NB4 (cell line): ENCODE results near the gene NUP155.
A peak's percentile ranks its signal among the peaks of the same experiment; 100 is the strongest.
"Not testable (repeated sequence)": the region's sequence is repeated elsewhere in the genome, so short reads cannot be mapped to it uniquely, and the experiment has no call there.

ENCODE experiments used
- DNase-seq: peaks from one replicate; pipeline ENCODE4 v3.0.0; 2010; ENCODE audit warnings: low read depth
- H3K4me3 ChIP-seq: one replicate; pipeline ENCODE4 v1.5.1; 2011; ENCODE audit warnings: mild to moderate bottlenecking, low read depth, low read length, moderate library complexity
- MYC ChIP-seq: IDR thresholded peaks from 2 replicates; pipeline ENCODE4 v1.6.1; 2011; ENCODE audit warnings: low read depth, low read length
- POLR2A ChIP-seq: IDR thresholded peaks from 2 replicates; pipeline ENCODE4 v1.6.1; 2011; ENCODE audit warnings: mild to moderate bottlenecking; ENCODE audit not compliant: insufficient read length; ENCODE audit errors: extremely low read depth
- TF ChIP-seq, protein P1 (sequence below): IDR thresholded peaks from one replicate; pipeline ENCODE4 v1.5.1; 2012; ENCODE audit warnings: low read depth, low read length
- TF ChIP-seq, protein P2 (sequence below): IDR thresholded peaks from 2 replicates; pipeline ENCODE4 v1.6.1; 2011; ENCODE audit warnings: low read depth, low read length

The NUP155 gene

DNA sequence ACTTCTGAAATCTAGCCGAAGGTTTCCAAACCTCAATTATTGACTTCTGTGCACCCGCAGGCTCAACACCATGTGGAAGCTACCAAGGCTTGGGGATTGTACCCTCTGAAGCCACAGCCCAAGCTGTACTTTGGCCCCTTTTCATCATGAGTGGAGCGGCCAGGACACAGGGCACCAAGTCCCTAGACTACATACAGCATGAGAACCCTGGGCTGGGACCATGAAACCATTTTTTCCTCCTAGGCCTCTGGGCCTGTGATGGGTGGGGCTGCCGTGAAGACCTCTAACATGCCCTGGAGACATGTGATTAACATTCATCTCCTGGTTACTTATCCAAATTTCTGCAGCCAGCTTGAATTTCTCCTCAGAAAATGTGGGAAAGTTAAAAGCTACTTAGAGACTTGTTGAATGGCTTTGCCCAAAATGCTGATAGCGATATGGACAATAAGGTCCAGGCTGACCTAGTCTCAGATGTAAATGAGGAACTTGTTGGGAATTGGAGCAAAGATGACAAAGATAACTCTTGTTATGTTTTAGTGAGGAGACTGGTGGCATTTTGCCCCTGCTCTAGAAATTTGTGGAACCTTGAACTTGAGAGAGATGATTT lies 87.6 kb downstream of the NUP155 start:
- TF ChIP-seq, protein P1, sequence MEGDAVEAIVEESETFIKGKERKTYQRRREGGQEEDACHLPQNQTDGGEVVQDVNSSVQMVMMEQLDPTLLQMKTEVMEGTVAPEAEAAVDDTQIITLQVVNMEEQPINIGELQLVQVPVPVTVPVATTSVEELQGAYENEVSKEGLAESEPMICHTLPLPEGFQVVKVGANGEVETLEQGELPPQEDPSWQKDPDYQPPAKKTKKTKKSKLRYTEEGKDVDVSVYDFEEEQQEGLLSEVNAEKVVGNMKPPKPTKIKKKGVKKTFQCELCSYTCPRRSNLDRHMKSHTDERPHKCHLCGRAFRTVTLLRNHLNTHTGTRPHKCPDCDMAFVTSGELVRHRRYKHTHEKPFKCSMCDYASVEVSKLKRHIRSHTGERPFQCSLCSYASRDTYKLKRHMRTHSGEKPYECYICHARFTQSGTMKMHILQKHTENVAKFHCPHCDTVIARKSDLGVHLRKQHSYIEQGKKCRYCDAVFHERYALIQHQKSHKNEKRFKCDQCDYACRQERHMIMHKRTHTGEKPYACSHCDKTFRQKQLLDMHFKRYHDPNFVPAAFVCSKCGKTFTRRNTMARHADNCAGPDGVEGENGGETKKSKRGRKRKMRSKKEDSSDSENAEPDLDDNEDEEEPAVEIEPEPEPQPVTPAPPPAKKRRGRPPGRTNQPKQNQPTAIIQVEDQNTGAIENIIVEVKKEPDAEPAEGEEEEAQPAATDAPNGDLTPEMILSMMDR: no peak

DNA sequence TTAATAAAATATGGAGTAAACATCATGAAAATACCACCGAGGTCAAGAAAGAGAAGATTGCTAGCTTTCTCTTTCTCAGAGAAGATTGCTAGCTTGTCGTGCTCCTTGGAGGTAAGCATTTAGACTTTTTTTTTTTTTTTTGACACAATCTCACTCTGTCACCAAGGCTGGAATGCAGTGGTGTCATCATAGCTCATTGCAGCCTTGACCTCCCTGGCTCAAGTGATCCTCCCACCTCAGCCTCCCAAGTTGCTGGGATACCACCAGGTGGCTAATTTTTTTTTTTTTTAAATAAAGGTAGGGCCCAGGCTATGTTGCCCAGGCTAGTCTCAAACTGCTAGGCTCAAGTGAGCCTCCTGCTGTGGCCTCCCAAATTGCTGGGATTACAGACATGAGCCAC lies 95.4 kb downstream of the NUP155 start:
- TF ChIP-seq, protein P2, sequence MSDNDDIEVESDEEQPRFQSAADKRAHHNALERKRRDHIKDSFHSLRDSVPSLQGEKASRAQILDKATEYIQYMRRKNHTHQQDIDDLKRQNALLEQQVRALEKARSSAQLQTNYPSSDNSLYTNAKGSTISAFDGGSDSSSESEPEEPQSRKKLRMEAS: no peak
- TF ChIP-seq MYC (no peak), POLR2A (no peak)
- TF ChIP-seq, protein P1: no peak
- no peak overlapping the region for H3K4me3 ChIP-seq
- no peak for DNase-seq

More for the DNA sequence above, 87.6 kb downstream of the NUP155 start:
- no peak overlapping the region for H3K4me3 ChIP-seq
- DNase-seq: peak; percentile 15

DNA sequence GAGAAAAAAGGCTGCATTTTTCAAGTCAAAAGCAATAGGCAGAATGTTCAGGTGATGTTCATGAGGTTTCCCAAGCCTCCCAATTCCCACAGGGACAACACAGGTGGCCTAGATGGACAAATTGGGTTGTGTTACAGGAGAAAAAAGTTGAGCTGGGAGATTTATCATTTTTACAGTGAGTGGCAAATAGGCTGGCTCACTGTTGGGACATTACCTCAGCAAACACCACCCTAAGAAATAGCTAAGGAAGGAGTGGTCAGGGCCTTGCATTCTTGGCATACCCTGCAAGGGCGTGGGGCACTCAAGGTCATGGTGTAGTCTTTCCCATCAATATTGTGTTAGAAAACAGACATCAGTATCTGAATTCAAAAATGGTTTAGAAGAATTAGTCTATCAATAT lies 98.4 kb downstream of the NUP155 start:
- DNase-seq: no peak
- no peak overlapping the region for H3K4me3 ChIP-seq

DNA sequence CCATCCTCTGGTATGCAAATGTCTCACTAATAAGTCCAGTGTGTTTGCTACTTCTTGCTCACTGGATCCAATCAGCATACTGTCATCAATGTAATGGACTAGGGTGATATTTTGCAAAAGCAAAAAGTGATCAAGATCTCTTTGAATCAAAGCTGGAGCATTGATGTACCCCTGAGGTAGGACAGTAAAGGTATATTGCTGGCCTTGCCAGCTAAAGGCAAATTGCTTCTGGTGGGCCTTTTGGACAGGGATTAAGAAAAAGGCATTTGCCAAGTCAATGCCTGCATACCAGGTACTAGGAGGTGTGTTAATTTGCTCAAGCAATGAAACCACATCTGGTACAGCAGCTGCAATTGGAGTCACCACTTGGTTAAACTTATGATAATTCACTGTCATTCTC lies 102.8 kb downstream of the NUP155 start:
- DNase-seq, H3K4me3 ChIP-seq: not testable (repeated sequence)

More for the DNA sequence above, 98.4 kb downstream of the NUP155 start:
- TF ChIP-seq POLR2A (no peak), MYC (no peak)
- TF ChIP-seq, protein P2: no peak
- TF ChIP-seq, protein P1: no peak

DNA sequence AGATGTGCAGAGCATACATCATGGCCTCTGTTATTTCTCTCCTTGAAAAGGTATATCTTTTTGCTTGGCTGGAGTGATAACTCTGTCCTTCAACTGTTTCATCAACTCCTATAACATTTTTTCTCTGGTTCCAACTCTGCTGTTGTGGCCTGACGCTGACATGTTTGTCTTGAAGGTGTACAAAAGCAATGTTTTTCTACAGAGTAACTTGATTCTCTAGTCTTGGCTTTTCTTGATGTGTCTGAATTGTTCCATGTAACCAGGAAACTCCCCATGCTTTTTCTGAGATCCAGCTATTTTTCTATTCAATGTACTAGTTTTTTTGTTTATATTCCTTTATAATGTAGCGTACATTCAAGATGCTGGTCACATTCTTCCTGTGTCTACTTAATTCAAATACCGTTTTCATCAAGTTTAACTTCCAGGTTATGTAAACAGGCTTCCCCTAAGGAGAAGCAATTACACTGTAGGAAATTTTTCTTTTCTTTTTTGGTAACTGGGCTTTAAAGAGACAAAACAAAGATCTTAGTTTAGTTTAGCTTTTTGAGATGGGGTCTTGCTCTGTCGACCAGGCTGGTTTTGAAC lies 115.0 kb downstream of the NUP155 start:
- TF ChIP-seq, protein P2: no peak
- TF ChIP-seq, protein P1: no peak
- TF ChIP-seq POLR2A (no peak), MYC (no peak)
- DNase-seq: no peak
- no peak overlapping the region for H3K4me3 ChIP-seq

DNA sequence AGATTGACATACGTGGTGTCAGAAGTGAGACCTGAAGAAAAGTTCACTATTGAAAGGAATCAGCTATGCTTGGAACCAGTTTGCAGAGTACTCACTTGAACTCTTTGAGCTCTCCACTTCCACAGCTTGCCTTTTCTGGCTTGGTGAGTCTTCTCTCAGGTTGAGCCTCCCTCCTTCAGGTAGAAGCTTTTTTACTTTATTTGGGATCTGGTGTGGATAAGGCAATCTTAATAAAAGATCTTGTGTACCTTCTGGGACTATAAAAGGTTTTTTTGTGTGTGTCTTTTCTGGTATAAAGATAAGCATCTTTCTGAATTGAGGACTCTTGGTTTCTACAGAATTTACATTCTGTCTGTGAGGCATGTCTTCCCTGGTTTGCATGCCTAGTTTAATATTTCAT lies 116.3 kb downstream of the NUP155 start:
- TF ChIP-seq, protein P2: no peak
- TF ChIP-seq POLR2A: no peak
- TF ChIP-seq, protein P1: no peak
- TF ChIP-seq MYC: no peak
- H3K4me3 ChIP-seq: no peak overlapping the region
- no peak for DNase-seq
